ENCODE data around the gene PIP5K1C.
"Not testable (repeated sequence)": the region's sequence is repeated elsewhere in the genome, so short reads cannot be mapped to it uniquely, and the experiment has no call there.

The PIP5K1C gene

DNA sequence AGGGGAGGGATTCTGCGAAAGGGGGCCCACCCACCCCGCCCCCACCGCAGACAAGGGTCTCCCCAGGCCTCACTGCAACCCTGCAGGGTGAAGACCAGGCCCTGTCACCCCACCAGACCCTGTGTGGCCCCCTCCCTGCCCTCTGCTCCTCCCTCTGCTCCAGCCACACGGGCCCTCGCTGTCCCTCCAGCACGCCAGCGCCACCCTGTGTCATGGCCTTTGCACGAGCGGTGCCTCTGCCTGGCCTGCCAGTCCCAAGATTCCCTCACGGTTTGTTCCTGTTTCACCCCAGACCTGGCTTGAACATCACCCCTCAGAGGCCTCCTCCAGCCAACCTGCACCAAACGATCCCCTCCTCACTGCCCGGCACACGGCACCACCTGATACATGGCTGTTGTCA, 27.3 kb downstream of the PIP5K1C start:
- no peak for DNase-seq

- DNase-seq = no peak
Observed at GRCh38 chr19:3672575-3672948, 27.7 kb downstream of the PIP5K1C start.

GRCh38 chr19:3671680-3672574, 28.3 kb downstream of the PIP5K1C start:
- DNase-seq = no peak

DNA sequence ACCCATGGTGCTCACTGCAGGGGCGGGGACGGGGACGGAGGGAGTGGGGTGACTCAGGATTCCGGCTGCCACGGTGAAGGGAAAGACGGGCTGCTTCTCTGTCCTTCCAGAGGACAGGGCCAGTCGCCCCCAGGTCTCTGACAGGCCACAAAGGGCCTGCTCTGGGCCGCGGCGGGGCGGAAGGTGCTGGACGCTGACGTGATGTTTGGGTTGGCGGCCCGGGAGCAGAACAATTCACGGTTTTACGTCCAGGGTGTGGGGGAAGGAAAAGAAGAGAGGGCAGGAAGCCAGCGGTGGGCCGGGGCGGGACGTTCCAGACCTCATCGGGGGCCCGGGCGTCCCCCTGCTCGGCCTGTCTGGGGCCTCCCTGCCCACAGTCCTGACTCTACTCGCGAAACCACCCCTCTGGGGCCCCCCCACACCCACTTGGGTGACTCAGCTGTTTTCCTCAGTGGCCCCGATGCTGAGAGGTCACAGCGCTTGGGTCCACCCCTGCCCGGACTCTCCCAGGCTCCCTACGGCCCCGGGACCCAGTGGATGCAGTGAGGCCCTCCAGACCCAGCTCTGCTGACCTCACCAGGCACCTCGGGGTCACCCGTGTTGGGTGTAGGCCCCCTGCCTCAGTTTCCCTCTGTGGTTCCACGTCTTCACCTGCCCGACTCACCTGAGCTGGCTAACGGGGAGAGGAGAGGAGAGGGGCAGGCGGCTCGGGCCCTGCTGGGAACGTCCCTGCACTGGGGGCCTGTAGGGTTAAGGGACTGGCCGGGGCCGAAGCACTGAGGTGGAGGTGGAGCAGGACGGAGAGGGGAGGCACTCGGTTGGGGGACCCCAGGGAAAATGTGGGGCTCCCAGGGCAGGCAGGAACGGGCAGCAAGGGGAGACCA, 29.2 kb downstream of the PIP5K1C start:
- no peak for DNase-seq

- no peak for DNase-seq
Observed at GRCh38 chr19:3669947-3670795, 30.1 kb downstream of the PIP5K1C start.

GRCh38 chr19:3669082-3669946, 31.0 kb downstream of the PIP5K1C start:
- DNase-seq = no peak

GRCh38 chr19:3668331-3669081, 31.8 kb downstream of the PIP5K1C start:
- DNase-seq = no peak

- no peak for DNase-seq
Observed at GRCh38 chr19:3667766-3668165, 32.5 kb downstream of the PIP5K1C start.

DNA sequence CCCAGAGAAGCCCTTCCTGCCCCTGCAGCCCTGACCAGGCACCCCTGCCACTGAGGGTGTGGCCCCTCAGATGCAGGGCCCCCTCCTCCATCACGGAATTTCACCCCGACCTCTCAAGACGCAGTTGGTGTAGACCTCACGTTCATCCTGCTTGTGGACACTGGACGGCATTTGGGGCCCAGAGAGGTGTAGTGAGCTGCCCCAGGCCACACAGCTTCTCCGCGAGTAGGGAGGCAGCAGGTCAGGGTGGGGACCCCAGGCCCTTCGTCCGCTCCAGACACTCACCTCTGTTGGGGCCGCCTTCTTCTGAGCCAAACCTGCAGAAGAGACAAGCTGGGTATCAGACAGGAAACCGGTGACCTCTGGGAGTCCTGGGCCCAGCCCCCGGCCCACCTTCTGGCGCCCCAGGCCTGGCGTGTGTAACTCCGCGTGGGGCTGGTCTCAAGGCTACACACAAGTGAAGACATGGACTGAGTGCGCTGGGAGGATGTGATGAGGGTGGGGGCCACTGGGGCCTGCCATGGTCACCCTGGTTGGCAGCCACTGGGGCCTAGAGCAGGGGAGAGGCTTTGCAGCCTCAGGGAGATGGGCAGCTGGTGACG, 33.1 kb downstream of the PIP5K1C start:
- no peak for DNase-seq

- not testable (repeated sequence) for DNase-seq
Observed at GRCh38 chr19:3666545-3666856, 33.8 kb downstream of the PIP5K1C start.

GRCh38 chr19:3665681-3666544, 34.4 kb downstream of the PIP5K1C start:
- no peak for DNase-seq

- no peak for DNase-seq
Observed at GRCh38 chr19:3664879-3665642, 35.2 kb downstream of the PIP5K1C start.

- DNase-seq = no peak
Observed at GRCh38 chr19:3663838-3664237, 36.4 kb downstream of the PIP5K1C start.

DNA sequence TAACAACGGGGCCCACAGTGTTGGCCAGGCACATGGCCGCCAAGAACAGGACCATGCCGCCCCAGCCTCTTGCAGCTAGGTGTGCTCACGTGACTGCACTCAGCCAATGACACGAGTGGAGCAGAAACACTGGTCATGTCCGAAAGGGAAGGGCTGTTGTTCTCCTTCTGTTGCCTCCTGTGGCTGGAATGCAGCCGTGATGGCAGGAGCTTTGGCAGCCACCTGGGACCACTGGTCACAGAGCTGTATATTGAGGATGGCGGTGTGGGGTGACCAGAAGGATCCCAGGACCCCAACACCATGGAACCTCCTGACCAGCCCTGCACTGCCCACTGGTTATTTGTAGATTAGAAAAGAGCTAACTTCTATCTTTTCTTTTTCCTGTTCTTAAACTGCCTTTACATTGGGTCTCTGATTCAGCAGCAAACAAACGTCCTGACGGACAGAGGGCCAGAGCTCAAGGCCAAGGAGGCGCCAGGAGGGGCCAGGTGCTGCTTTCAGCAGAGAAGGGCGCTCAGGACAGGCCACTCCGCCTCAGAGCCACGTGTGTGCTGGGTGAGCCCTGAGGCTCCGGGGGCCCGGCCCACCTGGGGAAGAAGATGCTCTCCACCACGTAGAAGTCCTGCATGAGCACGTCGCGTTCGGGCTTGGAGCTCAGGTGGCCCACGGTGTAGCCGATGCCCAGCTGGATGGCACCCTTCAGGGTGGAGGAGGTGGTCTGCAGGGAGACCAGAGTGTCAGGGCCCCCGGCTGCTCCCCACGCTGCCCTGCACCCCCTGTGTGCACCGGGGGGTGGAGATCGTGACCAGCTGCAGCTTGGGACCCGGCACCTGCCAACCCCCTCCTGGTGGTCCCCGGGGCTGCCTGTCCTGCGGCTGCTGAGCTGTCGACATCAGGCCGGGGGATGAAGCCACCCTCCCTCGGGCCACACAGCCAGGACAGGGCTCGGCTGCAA, 38.7 kb downstream of the PIP5K1C start:
- no peak for DNase-seq

- no peak for DNase-seq
Observed at GRCh38 chr19:3660493-3661219, 39.6 kb downstream of the PIP5K1C start.

DNA sequence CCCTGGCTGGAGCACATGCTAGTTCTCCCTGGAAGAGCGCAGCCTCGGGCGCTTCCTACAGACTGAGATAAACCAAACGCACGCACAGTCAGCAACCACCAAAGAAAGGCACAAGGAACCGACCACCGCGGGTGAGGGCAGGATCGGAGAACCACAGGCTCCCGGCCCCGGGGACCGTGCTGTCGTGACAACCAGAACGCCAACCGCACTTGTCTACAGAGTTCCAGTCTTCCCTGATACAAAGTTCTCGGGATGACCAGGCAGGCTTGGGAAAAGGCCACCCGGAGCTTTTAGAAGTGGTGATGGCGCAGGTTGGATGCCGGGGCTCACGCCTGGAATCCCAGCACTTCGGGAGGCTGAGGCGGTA, 40.5 kb downstream of the PIP5K1C start:
- no peak for DNase-seq

Data from DMS79 (cell line).